Left ventricle myocardium inferior (tissue), 1 donor: ENCODE measurements around the gene GCNA. TPM values are rescaled to one million over a fixed set of nuclear protein-coding genes. Genes with fewer than 3 reads are reported as not detected.
A peak's percentile ranks its signal among the peaks of the same experiment; 100 is the strongest.

Source experiments
- DNase-seq: peaks from one replicate; pipeline ENCODE4 v3.0.0-alpha.2; 2020
- H3K27ac ChIP-seq: fragments of 200-600 bp; replicated peaks from 2 replicates; pipeline ENCODE4 v1.8.0; 2021
- H3K27me3 ChIP-seq: fragments of 200-600 bp; 2 replicates; pipeline ENCODE4 v1.8.0; 2021; ENCODE audit warnings: low read depth
- H3K36me3 ChIP-seq: fragments of 200-600 bp; 2 replicates; pipeline ENCODE4 v1.8.0; 2021
- H3K4me1 ChIP-seq: fragments of 200-600 bp; 2 replicates; pipeline ENCODE4 v1.8.0; 2021
- H3K4me3 ChIP-seq: fragments of 200-600 bp; 2 replicates; pipeline ENCODE4 v1.8.0; 2021; ENCODE audit warnings: mild to moderate bottlenecking, moderate library complexity
- H3K9me3 ChIP-seq: fragments of 200-600 bp; replicated peaks from 2 replicates; pipeline ENCODE4 v1.8.0; 2021
- CTCF ChIP-seq: fragments of 200-600 bp; IDR thresholded peaks from 2 replicates; pipeline ENCODE4 v1.8.0; 2021; ENCODE audit warnings: antibody characterized with exemption, mild to moderate bottlenecking, borderline replicate concordance
- intact Hi-C: fragments of 100-400 bp; cut with micrococcal nuclease; formaldehyde crosslinking; loops from one replicate; pipeline ENCODE4 v1.11.0; 2022
- total RNA-seq: library from RNA; stranded (reverse); fragmentation: NEBNext Ultra II Directional; extraction: Animal tissue kit (Norgen Biotek cat#: 25700); gene quantifications from one replicate; pipeline ENCODE4 v1.2.1, GENCODE V29; 2021
- donor health status: DM: no; HTN: yes; CAD: no; lungs with severe emphysema.

GCNA gene
- total RNA-seq, 1 donor from 2014 or later: 1.4 TPM

- intact Hi-C loops: no loop called here
- Histone ChIP-seq H3K36me3 (no peaks in the 10 kb centered on the region), H3K27me3 (no peaks in the 10 kb centered on the region), H3K4me1 (peaks cover 18% of the 10 kb centered on the region), H3K4me3 (no peak overlapping the region), H3K27ac (peak overlapping the region; percentile 81), H3K9me3 (no peaks in the 10 kb centered on the region)
- DNase-seq: no peak
- TF ChIP-seq CTCF: no peak
Observed at GRCh38 chrX:71622032-71622575, 43.9 kb downstream of the GCNA start.

- Histone ChIP-seq H3K9me3 (no peaks in the 10 kb centered on the region), H3K27me3 (no peaks in the 10 kb centered on the region), H3K4me1 (peaks cover 18% of the 10 kb centered on the region), H3K36me3 (no peaks in the 10 kb centered on the region), H3K27ac (peak overlapping the region; percentile 81), H3K4me3 (no peak overlapping the region)
- intact Hi-C loops: no loop called here
- peak; percentile 46 for TF ChIP-seq CTCF
- peak; percentile 77 for DNase-seq
Observed at GRCh38 chrX:71622576-71623450, 44.6 kb downstream of the GCNA start.

GRCh38 chrX:71623714-71624113, 45.5 kb downstream of the GCNA start:
- no peaks in the 10 kb centered on the region for H3K36me3 ChIP-seq
- H3K4me1 ChIP-seq: peaks cover 18% of the 10 kb centered on the region
- intact Hi-C loops: no loop called here
- DNase-seq: no peak
- no peaks in the 10 kb centered on the region for H3K27me3 ChIP-seq
- no peak overlapping the region for H3K27ac ChIP-seq
- no peak overlapping the region for H3K4me3 ChIP-seq
- no peaks in the 10 kb centered on the region for H3K9me3 ChIP-seq
- TF ChIP-seq CTCF: no peak

- Histone ChIP-seq H3K27ac (no peak overlapping the region), H3K4me1 (peaks cover 18% of the 10 kb centered on the region), H3K36me3 (no peaks in the 10 kb centered on the region), H3K9me3 (no peaks in the 10 kb centered on the region), H3K4me3 (no peak overlapping the region), H3K27me3 (no peaks in the 10 kb centered on the region)
- intact Hi-C loops: no loop called here
- no peak for DNase-seq
- TF ChIP-seq CTCF: no peak
Observed at GRCh38 chrX:71625471-71625870, 47.2 kb downstream of the GCNA start.

- TF ChIP-seq CTCF: no peak
- H3K4me1 ChIP-seq: peaks cover 18% of the 10 kb centered on the region
- no peak overlapping the region for H3K4me3 ChIP-seq
- H3K9me3 ChIP-seq: no peaks in the 10 kb centered on the region
- no peaks in the 10 kb centered on the region for H3K27me3 ChIP-seq
- no peaks in the 10 kb centered on the region for H3K36me3 ChIP-seq
- DNase-seq: no peak
- H3K27ac ChIP-seq: no peak overlapping the region
- intact Hi-C loops: no loop called here
Observed at GRCh38 chrX:71626576-71626975, 48.3 kb downstream of the GCNA start.
